Measurements from ENCODE around the gene SECISBP2L. TPM values are rescaled to one million over a fixed set of nuclear protein-coding genes. Genes with fewer than 3 reads are reported as not detected.

SECISBP2L gene, protein sequence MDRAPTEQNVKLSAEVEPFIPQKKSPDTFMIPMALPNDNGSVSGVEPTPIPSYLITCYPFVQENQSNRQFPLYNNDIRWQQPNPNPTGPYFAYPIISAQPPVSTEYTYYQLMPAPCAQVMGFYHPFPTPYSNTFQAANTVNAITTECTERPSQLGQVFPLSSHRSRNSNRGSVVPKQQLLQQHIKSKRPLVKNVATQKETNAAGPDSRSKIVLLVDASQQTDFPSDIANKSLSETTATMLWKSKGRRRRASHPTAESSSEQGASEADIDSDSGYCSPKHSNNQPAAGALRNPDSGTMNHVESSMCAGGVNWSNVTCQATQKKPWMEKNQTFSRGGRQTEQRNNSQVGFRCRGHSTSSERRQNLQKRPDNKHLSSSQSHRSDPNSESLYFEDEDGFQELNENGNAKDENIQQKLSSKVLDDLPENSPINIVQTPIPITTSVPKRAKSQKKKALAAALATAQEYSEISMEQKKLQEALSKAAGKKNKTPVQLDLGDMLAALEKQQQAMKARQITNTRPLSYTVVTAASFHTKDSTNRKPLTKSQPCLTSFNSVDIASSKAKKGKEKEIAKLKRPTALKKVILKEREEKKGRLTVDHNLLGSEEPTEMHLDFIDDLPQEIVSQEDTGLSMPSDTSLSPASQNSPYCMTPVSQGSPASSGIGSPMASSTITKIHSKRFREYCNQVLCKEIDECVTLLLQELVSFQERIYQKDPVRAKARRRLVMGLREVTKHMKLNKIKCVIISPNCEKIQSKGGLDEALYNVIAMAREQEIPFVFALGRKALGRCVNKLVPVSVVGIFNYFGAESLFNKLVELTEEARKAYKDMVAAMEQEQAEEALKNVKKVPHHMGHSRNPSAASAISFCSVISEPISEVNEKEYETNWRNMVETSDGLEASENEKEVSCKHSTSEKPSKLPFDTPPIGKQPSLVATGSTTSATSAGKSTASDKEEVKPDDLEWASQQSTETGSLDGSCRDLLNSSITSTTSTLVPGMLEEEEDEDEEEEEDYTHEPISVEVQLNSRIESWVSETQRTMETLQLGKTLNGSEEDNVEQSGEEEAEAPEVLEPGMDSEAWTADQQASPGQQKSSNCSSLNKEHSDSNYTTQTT
- total RNA-seq, result 33.5 and 37.0 TPM in 2 replicates

- H3K27ac Mint-ChIP-seq, result peak within 1 kb of the TSS; percentile 83
- peak within 1 kb of the TSS; percentile 97 for H3K4me3 Mint-ChIP-seq (ENCODE audit: low read depth)
- DNase-seq (ENCODE audit: low spot score), result peak; percentile 88
- peaks cover 2% of the 10 kb centered on the region for H3K36me3 Mint-ChIP-seq (ENCODE audit: low read depth)
- H3K4me1 Mint-ChIP-seq (ENCODE audit: low read depth), result peaks cover 27% of the 10 kb centered on the region
- H3K9me3 Mint-ChIP-seq, result no peaks in the 10 kb centered on the region
- H3K27me3 Mint-ChIP-seq (ENCODE audit: low read depth), result no peaks in the 10 kb centered on the region
- intact Hi-C loops (cut with micrococcal nuclease), result loop anchor here (2.0 to 5.0 kb wide), 3 partner anchors 80 to 169 kb away; partner anchors contain the start of genes COPS2 and EID1
These were observed at the start of gene SECISBP2L for GRCh38 chr15:49046220-49047102. Gene SECISBP2L, minus strand, starts transcription at chr15:49046446. Its CDS starts 147 bp downstream, at chr15:49046299.

GRCh38 chr15:49094923-49095322, 48.7 kb upstream of the SECISBP2L start:
- Mint-ChIP-seq H3K4me1 (ENCODE audit: low read depth) (no peaks in the 10 kb centered on the region), H3K36me3 (ENCODE audit: low read depth) (peaks cover 3% of the 10 kb centered on the region), H3K9me3 (no peaks in the 10 kb centered on the region), H3K27me3 (ENCODE audit: low read depth) (no peaks in the 10 kb centered on the region), H3K27ac (no peak overlapping the region), H3K4me3 (ENCODE audit: low read depth) (no peak overlapping the region)
- DNase-seq (ENCODE audit: low spot score), result no peak
- intact Hi-C loops (cut with micrococcal nuclease), result no loop called here

DNA sequence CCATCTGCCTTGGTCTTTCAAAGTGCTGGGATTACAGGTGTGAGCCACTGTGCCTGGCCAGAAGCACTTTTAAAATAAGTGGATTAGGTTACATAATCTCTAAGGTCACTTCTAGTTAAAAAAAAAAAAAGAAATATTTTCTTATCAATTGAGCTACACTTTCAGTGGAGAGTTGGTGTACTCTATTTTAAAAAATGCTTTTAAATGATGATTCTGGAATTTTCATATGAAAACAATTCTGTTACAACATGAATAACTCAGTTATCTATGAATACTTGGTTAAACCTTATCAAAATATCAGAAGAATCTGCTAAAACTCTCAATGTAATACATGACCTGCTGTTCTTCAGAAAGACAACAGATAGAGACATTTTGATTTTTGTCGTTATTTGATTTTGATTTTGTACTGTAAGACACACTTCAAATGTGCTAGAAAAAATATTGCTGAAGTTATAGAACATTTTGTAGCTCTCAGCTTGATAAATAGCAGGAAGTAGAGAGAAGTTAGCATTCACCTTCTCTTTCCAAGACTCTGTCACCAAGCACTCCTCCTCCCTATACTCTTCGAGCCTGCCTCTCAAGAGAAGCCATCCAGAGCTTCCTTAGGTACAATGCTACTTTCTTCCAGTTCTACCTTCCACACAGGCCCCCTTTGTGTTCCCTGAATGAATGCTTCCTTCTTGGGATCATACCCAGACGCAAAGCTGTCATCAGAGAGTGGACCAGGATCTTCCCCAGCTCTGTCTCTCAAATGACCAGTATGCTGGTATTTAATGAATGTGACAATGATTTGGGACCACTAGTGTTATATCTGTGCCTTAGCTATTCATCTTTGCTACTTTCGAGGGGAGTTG, 47.2 kb upstream of the SECISBP2L start:
- no peak overlapping the region for H3K27ac Mint-ChIP-seq
- H3K4me1 Mint-ChIP-seq (ENCODE audit: low read depth), result no peaks in the 10 kb centered on the region
- peaks cover 3% of the 10 kb centered on the region for H3K36me3 Mint-ChIP-seq (ENCODE audit: low read depth)
- H3K9me3 Mint-ChIP-seq, result no peaks in the 10 kb centered on the region
- no peaks in the 10 kb centered on the region for H3K27me3 Mint-ChIP-seq (ENCODE audit: low read depth)
- intact Hi-C loops (cut with micrococcal nuclease), result no loop called here
- H3K4me3 Mint-ChIP-seq (ENCODE audit: low read depth), result no peak overlapping the region
- DNase-seq (ENCODE audit: low spot score), result no peak

- H3K27me3 Mint-ChIP-seq (ENCODE audit: low read depth), result peaks cover 3% of the 10 kb centered on the region
- H3K27ac Mint-ChIP-seq, result no peak overlapping the region
- H3K4me3 Mint-ChIP-seq (ENCODE audit: low read depth), result no peak overlapping the region
- no peaks in the 10 kb centered on the region for H3K9me3 Mint-ChIP-seq
- intact Hi-C loops (cut with micrococcal nuclease), result no loop called here
- no peaks in the 10 kb centered on the region for H3K4me1 Mint-ChIP-seq (ENCODE audit: low read depth)
- no peaks in the 10 kb centered on the region for H3K36me3 Mint-ChIP-seq (ENCODE audit: low read depth)
- DNase-seq (ENCODE audit: low spot score), result no peak
These were observed 42.8 kb upstream of the SECISBP2L start for GRCh38 chr15:49088996-49089395.

DNA sequence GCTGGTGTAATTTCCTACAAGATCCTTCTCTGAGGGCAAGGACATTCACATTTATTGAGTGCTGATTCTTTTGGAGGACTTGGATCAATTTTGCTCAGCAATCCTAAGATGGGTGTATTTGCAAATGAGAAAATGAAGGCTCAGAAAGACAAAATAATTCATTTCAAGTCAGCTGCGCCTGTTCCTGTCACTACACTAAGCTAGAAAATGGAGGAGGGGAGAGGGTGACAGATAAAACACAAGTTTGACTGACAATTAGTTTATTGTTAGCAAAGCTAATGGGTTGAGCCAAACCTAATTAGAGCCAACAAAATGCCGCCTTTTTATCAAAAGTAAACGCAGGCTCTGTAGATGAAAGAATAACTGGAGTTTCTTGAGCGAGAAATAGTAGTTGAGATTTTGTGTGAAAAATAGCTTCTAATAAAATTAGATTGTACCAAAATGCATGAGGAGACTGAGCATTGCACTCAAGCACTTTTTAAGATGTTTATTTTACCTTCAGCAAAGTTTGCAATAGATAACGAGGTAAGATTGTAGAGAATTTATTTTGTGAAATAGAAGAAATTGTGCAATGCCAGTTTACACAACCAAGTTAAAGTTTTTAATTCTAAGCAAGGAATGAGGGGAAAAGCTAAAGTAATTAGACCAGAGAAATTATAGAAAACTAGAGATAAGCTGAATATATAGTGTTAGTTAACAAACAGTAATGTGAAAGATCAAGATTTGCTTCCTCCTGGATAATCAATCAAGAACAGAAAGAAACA, 39.6 kb upstream of the SECISBP2L start:
- H3K9me3 Mint-ChIP-seq, result no peaks in the 10 kb centered on the region
- H3K27ac Mint-ChIP-seq, result no peak overlapping the region
- no peak for DNase-seq (ENCODE audit: low spot score)
- intact Hi-C loops (cut with micrococcal nuclease), result no loop called here
- H3K4me1 Mint-ChIP-seq (ENCODE audit: low read depth), result no peaks in the 10 kb centered on the region
- no peaks in the 10 kb centered on the region for H3K36me3 Mint-ChIP-seq (ENCODE audit: low read depth)
- H3K4me3 Mint-ChIP-seq (ENCODE audit: low read depth), result no peak overlapping the region
- peaks cover 8% of the 10 kb centered on the region for H3K27me3 Mint-ChIP-seq (ENCODE audit: low read depth)

DNA sequence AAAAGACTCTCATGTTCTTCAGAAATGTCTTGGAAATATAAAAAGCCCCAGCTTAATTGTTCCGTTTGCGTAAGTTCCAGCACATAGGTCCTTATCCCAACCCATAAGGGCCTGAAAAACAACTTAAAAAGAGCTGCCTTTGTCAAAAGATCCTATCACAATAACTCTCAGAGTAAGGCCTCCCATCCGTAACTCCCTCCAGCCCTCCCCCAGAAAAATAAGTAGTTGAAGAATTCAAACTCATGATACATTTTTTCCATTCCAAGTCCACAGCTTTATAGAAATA, 38.0 kb upstream of the SECISBP2L start:
- Mint-ChIP-seq H3K27me3 (ENCODE audit: low read depth) (peaks cover 8% of the 10 kb centered on the region), H3K4me1 (ENCODE audit: low read depth) (no peaks in the 10 kb centered on the region)
- DNase-seq (ENCODE audit: low spot score), result no peak

GRCh38 chr15:49083401-49084284, 37.4 kb upstream of the SECISBP2L start:
- H3K27ac Mint-ChIP-seq, result no peak overlapping the region
- no peaks in the 10 kb centered on the region for H3K4me1 Mint-ChIP-seq (ENCODE audit: low read depth)
- no peaks in the 10 kb centered on the region for H3K9me3 Mint-ChIP-seq
- DNase-seq (ENCODE audit: low spot score), result no peak
- no peak overlapping the region for H3K4me3 Mint-ChIP-seq (ENCODE audit: low read depth)
- no peaks in the 10 kb centered on the region for H3K36me3 Mint-ChIP-seq (ENCODE audit: low read depth)
- peaks cover 8% of the 10 kb centered on the region for H3K27me3 Mint-ChIP-seq (ENCODE audit: low read depth)
- intact Hi-C loops (cut with micrococcal nuclease), result no loop called here

More for the DNA sequence above, 38.0 kb upstream of the SECISBP2L start:
- Mint-ChIP-seq H3K27ac (no peak overlapping the region), H3K36me3 (ENCODE audit: low read depth) (no peaks in the 10 kb centered on the region), H3K4me3 (ENCODE audit: low read depth) (no peak overlapping the region), H3K9me3 (no peaks in the 10 kb centered on the region)
- intact Hi-C loops (cut with micrococcal nuclease), result no loop called here

DNA sequence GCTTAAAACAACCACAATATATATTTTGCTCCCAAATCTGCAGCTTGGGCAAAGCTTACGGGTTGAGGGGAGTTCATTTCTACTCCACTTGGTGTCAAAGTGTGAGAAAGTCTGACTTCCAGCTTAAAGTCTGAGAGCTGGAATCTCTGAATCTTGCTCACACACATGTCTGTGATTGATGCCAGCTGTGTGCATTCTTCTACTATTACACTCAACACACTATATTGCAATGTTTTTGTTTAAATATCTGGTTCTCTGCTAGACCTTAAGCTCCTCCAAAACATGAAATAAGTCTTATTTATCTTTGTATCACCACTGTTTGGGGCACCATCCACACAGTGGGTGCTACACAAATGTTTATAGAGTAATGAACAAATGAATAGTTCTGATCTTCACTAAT, 36.7 kb upstream of the SECISBP2L start:
- Mint-ChIP-seq H3K36me3 (ENCODE audit: low read depth) (no peaks in the 10 kb centered on the region), H3K4me1 (ENCODE audit: low read depth) (no peaks in the 10 kb centered on the region), H3K4me3 (ENCODE audit: low read depth) (no peak overlapping the region), H3K27ac (no peak overlapping the region), H3K9me3 (no peaks in the 10 kb centered on the region), H3K27me3 (ENCODE audit: low read depth) (peaks cover 12% of the 10 kb centered on the region)
- intact Hi-C loops (cut with micrococcal nuclease), result no loop called here
- DNase-seq (ENCODE audit: low spot score), result no peak

- Mint-ChIP-seq H3K27ac (no peak overlapping the region), H3K4me3 (ENCODE audit: low read depth) (no peak overlapping the region), H3K4me1 (ENCODE audit: low read depth) (peaks cover 1% of the 10 kb centered on the region), H3K36me3 (ENCODE audit: low read depth) (no peaks in the 10 kb centered on the region), H3K9me3 (no peaks in the 10 kb centered on the region), H3K27me3 (ENCODE audit: low read depth) (peaks cover 10% of the 10 kb centered on the region)
- no peak for DNase-seq (ENCODE audit: low spot score)
- intact Hi-C loops (cut with micrococcal nuclease), result no loop called here
These were observed 33.2 kb upstream of the SECISBP2L start for GRCh38 chr15:49079340-49080039.

DNA sequence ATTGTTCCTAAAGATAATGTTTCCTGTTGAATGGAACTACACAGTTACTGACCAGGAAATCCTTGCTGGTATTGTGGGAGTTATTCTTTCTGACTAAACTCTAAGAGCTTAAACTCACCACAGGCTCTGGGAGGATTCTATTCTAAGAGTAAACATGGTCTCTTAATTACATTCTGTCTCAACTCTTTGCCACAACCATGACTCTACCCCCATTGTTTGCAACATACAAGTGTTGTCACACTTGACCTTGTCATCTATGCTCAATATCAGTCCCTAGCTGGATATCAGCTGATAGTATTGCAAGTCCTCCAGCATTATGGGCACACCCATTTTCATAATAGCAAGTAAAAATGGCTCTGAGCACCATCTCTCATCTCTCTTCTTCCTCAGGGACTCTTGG, 29.6 kb upstream of the SECISBP2L start:
- DNase-seq (ENCODE audit: low spot score), result no peak
- H3K4me1 Mint-ChIP-seq (ENCODE audit: low read depth), result peaks cover 1% of the 10 kb centered on the region
- no peaks in the 10 kb centered on the region for H3K36me3 Mint-ChIP-seq (ENCODE audit: low read depth)

More for the DNA sequence above, 29.6 kb upstream of the SECISBP2L start:
- peaks cover 22% of the 10 kb centered on the region for H3K27me3 Mint-ChIP-seq (ENCODE audit: low read depth)
- H3K27ac Mint-ChIP-seq, result no peak overlapping the region
- no peak overlapping the region for H3K4me3 Mint-ChIP-seq (ENCODE audit: low read depth)
- intact Hi-C loops (cut with micrococcal nuclease), result no loop called here
- no peaks in the 10 kb centered on the region for H3K9me3 Mint-ChIP-seq
